ENCODE measurements around the gene DYSF.

GRCh38 chr2:71720283-71720560 is 266.9 kb downstream of the DYSF start:
- TF ChIP-seq SP1 (IDR thresholded peaks at IDR 0.05) (no peak), FOXA1 (IDR thresholded peaks at IDR 0.05) (no peak), SUZ12 (IDR thresholded peaks at IDR 0.05) (no peak), ARNT (IDR thresholded peaks at IDR 0.05) (no peak), PKNOX1 (IDR thresholded peaks at IDR 0.05) (no peak), ZNF384 (IDR thresholded peaks at IDR 0.05) (no peak), FOXM1 (IDR thresholded peaks at IDR 0.05; ENCODE audit: borderline replicate concordance) (no peak), FOXK2 (IDR thresholded peaks at IDR 0.05) (no peak), HDGF (IDR thresholded peaks at IDR 0.05; ENCODE audit: borderline replicate concordance) (no peak), BHLHE40 (IDR thresholded peaks at IDR 0.05; ENCODE audit: borderline replicate concordance) (no peak), LEF1 (IDR thresholded peaks at IDR 0.05; ENCODE audit: borderline replicate concordance) (no peak), ELF4 (IDR thresholded peaks at IDR 0.05) (no peak), TARDBP (IDR thresholded peaks at IDR 0.05) (no peak), NFRKB (IDR thresholded peaks at IDR 0.05) (no peak)
